ENCODE data around the gene NXPE1. TPM values are rescaled to one million over a fixed set of nuclear protein-coding genes. Genes with fewer than 3 reads are reported as not detected.

The NXPE1 gene
- total RNA-seq, 1 experiment from 2014 or later, result not detected

GRCh38 chr11:114553642-114554041 lies 6.0 kb downstream of the NXPE1 start:
- H3K27me3 ChIP-seq (ENCODE audit: insufficient read depth, low read length), result no peaks in the 10 kb centered on the region
- no peak overlapping the region for H2AFZ ChIP-seq (ENCODE audit: low read depth, low read length, poor library complexity, severe bottlenecking)
- no peaks in the 10 kb centered on the region for H3K9me2 ChIP-seq (ENCODE audit: insufficient read depth)
- ChIA-PET POLR2A (no interaction called here), RAD21 (ENCODE audit: low non-redundant PET in 1 of 2, low total read pairs in 2 of 2, uncharacterized antibody in 2 of 2, unreplicated experiment in 2 of 2) (no interaction called here), CTCF (no interaction called here)
- DNase-seq (ENCODE audit: low read depth, low spot score) (no peak), ATAC-seq (no peak)
- no peak overlapping the region for H3K9ac ChIP-seq (ENCODE audit: low read length)
- no peaks in the 10 kb centered on the region for H3K4me1 ChIP-seq (ENCODE audit: control insufficient read depth in 1 of 2, insufficient read depth in 2 of 2, low read length in 2 of 2)
- no peaks in the 10 kb centered on the region for H3K9me3 ChIP-seq (ENCODE audit: control insufficient read depth in 1 of 2, insufficient read depth in 1 of 2, low read depth in 1 of 2, low read length in 2 of 2)
- H3K79me2 ChIP-seq (ENCODE audit: insufficient read depth, low read length), result no peaks in the 10 kb centered on the region
- H3K36me3 ChIP-seq (ENCODE audit: control insufficient read depth in 1 of 2, insufficient read depth in 2 of 2, low read length in 2 of 2), result no peaks in the 10 kb centered on the region
- TF ChIP-seq CEBPB (IDR thresholded peaks at IDR 0.05; ENCODE audit: low read depth), result no peak
- no peak for TF ChIP-seq ELF1 (IDR thresholded peaks at IDR 0.05; ENCODE audit: borderline replicate concordance, low read depth)
- no peak for TF ChIP-seq EZH2 (IDR thresholded peaks at IDR 0.05)
- no peak for TF ChIP-seq REST (IDR thresholded peaks at IDR 0.05; ENCODE audit: low read depth)
- TF ChIP-seq CTCF (IDR thresholded peaks at IDR 0.05 in 2 of 3, conservative IDR thresholded peaks at IDR 0.05 in 1 of 3; ENCODE audit: borderline replicate concordance in 1 of 3, insufficient read depth in 1 of 3, low read depth in 2 of 3, low read length in 2 of 3), result no peak
- TF ChIP-seq FOSL1 (IDR thresholded peaks at IDR 0.05; ENCODE audit: low read depth), result no peak
- TF ChIP-seq POLR2AphosphoS5 (IDR thresholded peaks at IDR 0.05; ENCODE audit: low read depth, low read length), result no peak
- TF ChIP-seq CBX3 (IDR thresholded peaks at IDR 0.05; ENCODE audit: low read depth), result no peak
- no peaks in the 10 kb centered on the region for H4K20me1 ChIP-seq (ENCODE audit: insufficient read depth)
- no peak overlapping the region for H3K27ac ChIP-seq (ENCODE audit: low read depth, low read length)
- no peak overlapping the region for H3K4me3 ChIP-seq (replicated peaks in 1 of 2; ENCODE audit: low read depth in 1 of 2, low read length in 2 of 2)
- BruUV-seq (replicated peaks), result no TSS peak
- intact Hi-C loops (cut with micrococcal nuclease), result no loop called here
- H3K4me2 ChIP-seq (ENCODE audit: low read length), result no peak overlapping the region
